HEK293 (cell line): ENCODE results near the gene AATF.

ENCODE experiments used
- MYNN ChIP-seq: fragments of 450-650 bp; formaldehyde crosslinking; IDR thresholded peaks from 2 replicates; pipeline ENCODE4 v1.5.1; 2016; ENCODE audit warnings: missing biosample characterization, missing genetic modification characterization, borderline replicate concordance
- YY1 ChIP-seq: fragments of 450-650 bp; formaldehyde crosslinking; IDR thresholded peaks from 2 replicates; pipeline ENCODE4 v1.5.1; 2018; ENCODE audit warnings: missing biosample characterization, missing genetic modification characterization
- ZBTB6 ChIP-seq: fragments of 450-650 bp; formaldehyde crosslinking; IDR thresholded peaks from 2 replicates; pipeline ENCODE4 v1.5.1; 2017; ENCODE audit warnings: missing biosample characterization, missing genetic modification characterization
- ZBTB8A ChIP-seq: fragments of 450-650 bp; formaldehyde crosslinking; IDR thresholded peaks from 2 replicates; pipeline ENCODE4 v1.5.1; 2016; ENCODE audit warnings: missing biosample characterization, missing genetic modification characterization
- ZIC2 ChIP-seq: fragments of 450-650 bp; formaldehyde crosslinking; IDR thresholded peaks from 2 replicates; pipeline ENCODE4 v1.5.1; 2016; ENCODE audit warnings: missing biosample characterization, missing genetic modification characterization
- ZNF146 ChIP-seq: fragments of 450-650 bp; formaldehyde crosslinking; IDR thresholded peaks from 2 replicates; pipeline ENCODE4 v1.5.1; 2016; ENCODE audit warnings: missing biosample characterization, missing genetic modification characterization
- ZNF514 ChIP-seq: fragments of 450-650 bp; formaldehyde crosslinking; IDR thresholded peaks from 2 replicates; pipeline ENCODE4 v1.5.1; 2016; ENCODE audit warnings: missing biosample characterization, missing genetic modification characterization
- TF ChIP-seq, protein P1 (sequence below): fragments of 450-650 bp; formaldehyde crosslinking; IDR thresholded peaks from 2 replicates; pipeline ENCODE4 v1.5.1; 2017; ENCODE audit warnings: missing biosample characterization, missing genetic modification characterization
- TF ChIP-seq, protein P2 (sequence below): fragments of 450-650 bp; formaldehyde crosslinking; conservative IDR thresholded peaks from 2 replicates; pipeline ENCODE4 v1.5.1; 2016; ENCODE audit warnings: low read depth, missing biosample characterization, missing genetic modification characterization
- TF ChIP-seq, protein P3 (sequence below): IDR thresholded peaks from 2 replicates; pipeline ENCODE4 v1.6.1; 2011; ENCODE audit warnings: mild to moderate bottlenecking, low read depth, low read length, borderline replicate concordance
- TF ChIP-seq, protein P4 (sequence below): fragments of 450-650 bp; formaldehyde crosslinking; IDR thresholded peaks from 2 replicates; pipeline ENCODE4 v1.5.1; 2016; ENCODE audit warnings: missing biosample characterization, missing genetic modification characterization
- TF ChIP-seq, protein P5 (sequence below): fragments of 450-650 bp; formaldehyde crosslinking; IDR thresholded peaks from 2 replicates; pipeline ENCODE4 v1.5.1; 2016; ENCODE audit warnings: missing biosample characterization, missing genetic modification characterization

- TF ChIP-seq, protein P1, sequence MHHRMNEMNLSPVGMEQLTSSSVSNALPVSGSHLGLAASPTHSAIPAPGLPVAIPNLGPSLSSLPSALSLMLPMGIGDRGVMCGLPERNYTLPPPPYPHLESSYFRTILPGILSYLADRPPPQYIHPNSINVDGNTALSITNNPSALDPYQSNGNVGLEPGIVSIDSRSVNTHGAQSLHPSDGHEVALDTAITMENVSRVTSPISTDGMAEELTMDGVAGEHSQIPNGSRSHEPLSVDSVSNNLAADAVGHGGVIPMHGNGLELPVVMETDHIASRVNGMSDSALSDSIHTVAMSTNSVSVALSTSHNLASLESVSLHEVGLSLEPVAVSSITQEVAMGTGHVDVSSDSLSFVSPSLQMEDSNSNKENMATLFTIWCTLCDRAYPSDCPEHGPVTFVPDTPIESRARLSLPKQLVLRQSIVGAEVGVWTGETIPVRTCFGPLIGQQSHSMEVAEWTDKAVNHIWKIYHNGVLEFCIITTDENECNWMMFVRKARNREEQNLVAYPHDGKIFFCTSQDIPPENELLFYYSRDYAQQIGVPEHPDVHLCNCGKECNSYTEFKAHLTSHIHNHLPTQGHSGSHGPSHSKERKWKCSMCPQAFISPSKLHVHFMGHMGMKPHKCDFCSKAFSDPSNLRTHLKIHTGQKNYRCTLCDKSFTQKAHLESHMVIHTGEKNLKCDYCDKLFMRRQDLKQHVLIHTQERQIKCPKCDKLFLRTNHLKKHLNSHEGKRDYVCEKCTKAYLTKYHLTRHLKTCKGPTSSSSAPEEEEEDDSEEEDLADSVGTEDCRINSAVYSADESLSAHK (tag by site-specific recombination) = no peak
- TF ChIP-seq ZNF146 (no peak), MYNN (no peak), ZBTB8A (no peak), ZNF514 (tag by site-specific recombination) (no peak), YY1 (tag by site-specific recombination) (no peak), ZBTB6 (tag by site-specific recombination) (no peak), ZIC2 (tag by site-specific recombination) (no peak)
- TF ChIP-seq, protein P2, sequence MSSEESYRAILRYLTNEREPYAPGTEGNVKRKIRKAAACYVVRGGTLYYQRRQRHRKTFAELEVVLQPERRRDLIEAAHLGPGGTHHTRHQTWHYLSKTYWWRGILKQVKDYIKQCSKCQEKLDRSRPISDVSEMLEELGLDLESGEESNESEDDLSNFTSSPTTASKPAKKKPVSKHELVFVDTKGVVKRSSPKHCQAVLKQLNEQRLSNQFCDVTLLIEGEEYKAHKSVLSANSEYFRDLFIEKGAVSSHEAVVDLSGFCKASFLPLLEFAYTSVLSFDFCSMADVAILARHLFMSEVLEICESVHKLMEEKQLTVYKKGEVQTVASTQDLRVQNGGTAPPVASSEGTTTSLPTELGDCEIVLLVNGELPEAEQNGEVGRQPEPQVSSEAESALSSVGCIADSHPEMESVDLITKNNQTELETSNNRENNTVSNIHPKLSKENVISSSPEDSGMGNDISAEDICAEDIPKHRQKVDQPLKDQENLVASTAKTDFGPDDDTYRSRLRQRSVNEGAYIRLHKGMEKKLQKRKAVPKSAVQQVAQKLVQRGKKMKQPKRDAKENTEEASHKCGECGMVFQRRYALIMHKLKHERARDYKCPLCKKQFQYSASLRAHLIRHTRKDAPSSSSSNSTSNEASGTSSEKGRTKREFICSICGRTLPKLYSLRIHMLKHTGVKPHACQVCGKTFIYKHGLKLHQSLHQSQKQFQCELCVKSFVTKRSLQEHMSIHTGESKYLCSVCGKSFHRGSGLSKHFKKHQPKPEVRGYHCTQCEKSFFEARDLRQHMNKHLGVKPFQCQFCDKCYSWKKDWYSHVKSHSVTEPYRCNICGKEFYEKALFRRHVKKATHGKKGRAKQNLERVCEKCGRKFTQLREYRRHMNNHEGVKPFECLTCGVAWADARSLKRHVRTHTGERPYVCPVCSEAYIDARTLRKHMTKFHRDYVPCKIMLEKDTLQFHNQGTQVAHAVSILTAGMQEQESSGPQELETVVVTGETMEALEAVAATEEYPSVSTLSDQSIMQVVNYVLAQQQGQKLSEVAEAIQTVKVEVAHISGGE = no peak
- TF ChIP-seq, protein P3, sequence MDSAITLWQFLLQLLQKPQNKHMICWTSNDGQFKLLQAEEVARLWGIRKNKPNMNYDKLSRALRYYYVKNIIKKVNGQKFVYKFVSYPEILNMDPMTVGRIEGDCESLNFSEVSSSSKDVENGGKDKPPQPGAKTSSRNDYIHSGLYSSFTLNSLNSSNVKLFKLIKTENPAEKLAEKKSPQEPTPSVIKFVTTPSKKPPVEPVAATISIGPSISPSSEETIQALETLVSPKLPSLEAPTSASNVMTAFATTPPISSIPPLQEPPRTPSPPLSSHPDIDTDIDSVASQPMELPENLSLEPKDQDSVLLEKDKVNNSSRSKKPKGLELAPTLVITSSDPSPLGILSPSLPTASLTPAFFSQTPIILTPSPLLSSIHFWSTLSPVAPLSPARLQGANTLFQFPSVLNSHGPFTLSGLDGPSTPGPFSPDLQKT = no peak
- TF ChIP-seq, protein P4, sequence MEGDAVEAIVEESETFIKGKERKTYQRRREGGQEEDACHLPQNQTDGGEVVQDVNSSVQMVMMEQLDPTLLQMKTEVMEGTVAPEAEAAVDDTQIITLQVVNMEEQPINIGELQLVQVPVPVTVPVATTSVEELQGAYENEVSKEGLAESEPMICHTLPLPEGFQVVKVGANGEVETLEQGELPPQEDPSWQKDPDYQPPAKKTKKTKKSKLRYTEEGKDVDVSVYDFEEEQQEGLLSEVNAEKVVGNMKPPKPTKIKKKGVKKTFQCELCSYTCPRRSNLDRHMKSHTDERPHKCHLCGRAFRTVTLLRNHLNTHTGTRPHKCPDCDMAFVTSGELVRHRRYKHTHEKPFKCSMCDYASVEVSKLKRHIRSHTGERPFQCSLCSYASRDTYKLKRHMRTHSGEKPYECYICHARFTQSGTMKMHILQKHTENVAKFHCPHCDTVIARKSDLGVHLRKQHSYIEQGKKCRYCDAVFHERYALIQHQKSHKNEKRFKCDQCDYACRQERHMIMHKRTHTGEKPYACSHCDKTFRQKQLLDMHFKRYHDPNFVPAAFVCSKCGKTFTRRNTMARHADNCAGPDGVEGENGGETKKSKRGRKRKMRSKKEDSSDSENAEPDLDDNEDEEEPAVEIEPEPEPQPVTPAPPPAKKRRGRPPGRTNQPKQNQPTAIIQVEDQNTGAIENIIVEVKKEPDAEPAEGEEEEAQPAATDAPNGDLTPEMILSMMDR (tag by site-specific recombination) = no peak
- TF ChIP-seq, protein P5, sequence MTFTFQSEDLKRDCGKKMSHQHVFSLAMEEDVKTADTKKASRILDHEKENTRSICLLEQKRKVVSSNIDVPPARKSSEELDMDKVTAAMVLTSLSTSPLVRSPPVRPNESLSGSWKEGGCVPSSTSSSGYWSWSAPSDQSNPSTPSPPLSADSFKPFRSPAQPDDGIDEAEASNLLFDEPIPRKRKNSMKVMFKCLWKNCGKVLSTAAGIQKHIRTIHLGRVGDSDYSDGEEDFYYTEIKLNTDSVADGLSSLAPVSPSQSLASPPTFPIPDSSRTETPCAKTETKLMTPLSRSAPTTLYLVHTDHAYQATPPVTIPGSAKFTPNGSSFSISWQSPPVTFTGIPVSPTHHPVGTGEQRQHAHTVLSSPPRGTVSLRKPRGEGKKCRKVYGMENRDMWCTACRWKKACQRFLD (tag by site-specific recombination) = no peak
Measured at GRCh38 chr17:36994438-36994837, 45.7 kb downstream of the AATF start.
